Measurements from ENCODE around the gene LKAAEAR1.

LKAAEAR1 gene

DNA sequence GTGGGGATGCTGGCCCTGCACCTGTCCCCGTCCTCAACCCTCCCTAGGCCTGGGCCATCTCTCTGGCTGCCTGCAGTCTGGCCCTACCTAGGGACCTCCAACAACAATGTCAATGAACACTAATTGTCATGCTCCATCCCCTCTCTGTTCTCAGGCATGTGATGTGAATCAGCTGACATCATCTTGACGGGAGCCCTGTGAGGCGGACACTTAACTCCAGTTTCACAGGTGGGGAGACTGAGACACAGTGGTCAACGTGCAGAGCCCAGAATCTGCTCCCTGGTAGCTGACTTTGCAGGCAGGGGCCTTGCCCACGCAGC lies 22.0 kb downstream of the LKAAEAR1 start:
- no peak for DNase-seq (ENCODE audit: insufficient read length, low spot score)
- TF ChIP-seq SPI1 (IDR thresholded peaks at IDR 0.05; ENCODE audit: low read depth, low read length) (no peak), TAF1 (IDR thresholded peaks at IDR 0.05; ENCODE audit: low read depth, low read length) (no peak), PAX5 (IDR thresholded peaks at IDR 0.05; ENCODE audit: insufficient read depth, low read length, severe bottlenecking) (no peak), POLR2A (IDR thresholded peaks at IDR 0.05; ENCODE audit: low read depth, low read length) (no peak), POLR2AphosphoS5 (IDR thresholded peaks at IDR 0.05; ENCODE audit: low read depth, low read length) (no peak), POU2F2 (IDR thresholded peaks at IDR 0.05; ENCODE audit: low read depth, low read length) (no peak)
- no peak for FAIRE-seq

DNA sequence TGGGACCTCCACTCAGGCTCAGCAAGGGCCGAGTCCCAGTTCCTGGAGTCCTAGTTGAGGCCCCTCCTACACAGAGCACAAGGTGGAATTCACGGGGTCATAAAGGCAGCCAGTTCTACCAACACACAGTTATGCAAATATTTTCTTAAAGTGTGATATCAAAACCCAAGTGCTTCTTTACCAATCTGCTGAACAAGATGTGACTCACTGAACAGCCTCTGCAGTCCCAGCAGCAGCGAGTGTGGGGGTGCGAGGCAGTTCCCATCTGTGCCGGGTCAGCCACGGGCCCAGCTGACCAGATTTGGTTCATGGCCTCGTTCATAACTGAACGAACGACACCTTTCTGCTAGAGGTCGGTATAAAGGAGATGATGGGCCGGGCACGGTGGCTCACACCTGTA lies 25.7 kb downstream of the LKAAEAR1 start:
- no peak for FAIRE-seq
- DNase-seq (ENCODE audit: insufficient read length, low spot score), result no peak
- TF ChIP-seq POLR2A (IDR thresholded peaks at IDR 0.05; ENCODE audit: low read depth, low read length) (no peak), POU2F2 (IDR thresholded peaks at IDR 0.05; ENCODE audit: low read depth, low read length) (peak; percentile 88)

DNA sequence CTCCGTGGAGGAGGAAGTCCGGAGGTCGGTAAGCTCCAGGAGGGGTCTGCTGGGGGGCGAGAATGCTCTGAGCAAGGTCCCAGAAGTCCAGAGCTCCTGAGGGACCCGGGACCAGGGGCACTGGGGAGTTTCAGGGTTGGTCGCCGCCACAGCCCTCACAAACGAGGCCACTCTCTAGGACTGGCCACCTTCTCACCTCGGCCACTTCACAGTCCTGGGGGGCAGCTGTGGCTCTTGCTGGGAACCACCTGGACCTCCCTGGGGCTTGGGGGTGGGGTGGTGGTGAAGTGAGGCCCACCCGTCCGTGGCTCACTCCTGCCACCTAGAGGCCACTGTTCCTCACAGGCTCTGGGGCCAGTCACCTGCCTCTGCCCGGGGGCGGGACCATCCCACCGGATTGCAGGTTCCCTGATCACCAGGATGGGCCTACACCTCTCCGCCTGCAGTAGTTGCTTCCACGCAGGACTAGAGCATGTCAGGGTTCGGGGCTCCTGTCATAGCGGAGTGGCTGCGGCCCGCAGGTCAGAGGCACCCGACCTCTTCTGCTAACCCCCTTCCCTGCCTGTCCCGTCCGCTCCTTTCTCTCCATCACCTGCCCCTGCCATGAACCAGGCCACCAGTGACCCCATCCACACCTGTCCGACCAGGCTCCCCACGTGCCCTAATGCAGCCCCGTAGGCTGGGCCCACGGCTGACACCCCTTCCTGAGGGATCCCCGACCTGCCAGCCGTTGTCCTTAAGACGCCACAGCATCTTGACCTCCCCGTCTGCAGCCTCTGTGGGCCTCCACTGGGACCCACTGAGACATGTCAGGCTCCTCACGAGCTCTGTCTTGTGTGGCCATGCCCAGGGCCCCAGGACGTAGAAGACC lies 26.3 kb downstream of the LKAAEAR1 start:
- no peak for TF ChIP-seq SPI1 (IDR thresholded peaks at IDR 0.05; ENCODE audit: low read depth, low read length)
- peak; percentile 39; the same call in 1 of the 2 replicates for TF ChIP-seq POU2F2 (IDR thresholded peaks at IDR 0.05; ENCODE audit: low read depth, low read length)
- peak; percentile 95 for DNase-seq (ENCODE audit: insufficient read length, low spot score)
- peak; percentile 50 for FAIRE-seq

DNA sequence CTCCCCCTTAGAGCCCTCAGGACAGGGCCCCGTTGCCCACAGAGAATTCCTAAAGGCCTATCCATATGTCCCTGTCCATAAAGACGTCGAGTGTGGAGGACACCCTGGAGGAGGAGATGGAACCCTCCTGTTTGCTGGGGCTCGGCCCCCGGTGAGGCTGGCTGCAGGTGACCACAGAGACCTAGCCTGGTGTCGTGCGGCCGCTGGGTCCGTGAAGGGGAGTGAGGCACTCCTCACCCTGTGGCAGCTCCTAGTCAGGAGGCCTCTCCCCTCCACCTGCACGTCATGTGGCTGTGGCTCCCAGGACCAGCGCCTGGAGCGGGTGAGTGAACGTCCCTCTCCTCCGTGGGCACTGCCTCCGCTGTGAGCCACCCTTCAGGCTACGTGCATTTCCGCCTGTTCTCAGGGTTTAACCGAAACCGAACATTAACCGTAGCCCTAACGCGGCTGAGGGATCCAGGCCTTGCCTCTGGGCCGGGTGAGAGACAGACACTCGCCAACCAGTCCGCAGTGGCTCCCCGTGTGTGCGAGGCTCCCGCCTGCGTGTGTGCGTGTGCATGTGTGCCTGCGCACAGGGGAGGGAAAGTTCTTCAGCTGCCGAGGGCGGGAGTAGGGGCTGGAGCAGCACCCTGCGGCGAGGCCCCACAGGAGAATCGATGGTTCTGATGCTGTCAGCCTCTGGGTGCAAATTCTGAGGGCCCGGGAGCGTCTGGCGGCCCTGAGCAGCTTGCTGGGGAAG lies 27.1 kb downstream of the LKAAEAR1 start:
- FAIRE-seq, result peak; percentile 60
- TF ChIP-seq POLR2AphosphoS5 (IDR thresholded peaks at IDR 0.05; ENCODE audit: low read depth, low read length) (no peak), PAX5 (IDR thresholded peaks at IDR 0.05; ENCODE audit: insufficient read depth, low read length, severe bottlenecking) (no peak), POU2F2 (IDR thresholded peaks at IDR 0.05; ENCODE audit: low read depth, low read length) (no peak), POLR2A (IDR thresholded peaks at IDR 0.05; ENCODE audit: low read depth, low read length) (no peak)

DNA sequence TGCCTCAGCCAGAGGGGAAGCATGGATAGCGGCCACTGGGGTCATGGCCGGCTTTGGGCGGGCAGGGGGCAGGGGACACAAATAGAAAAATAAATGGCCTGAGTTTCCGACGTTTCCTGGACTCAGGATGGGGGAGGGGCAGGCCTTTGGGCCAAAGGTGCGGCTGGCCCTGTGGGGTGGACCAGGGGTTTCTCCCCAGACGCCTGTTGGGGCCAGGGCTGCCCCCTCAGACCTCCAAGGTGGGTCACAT lies 27.6 kb downstream of the LKAAEAR1 start:
- FAIRE-seq, result no peak
- TF ChIP-seq POLR2AphosphoS5 (IDR thresholded peaks at IDR 0.05; ENCODE audit: low read depth, low read length) (no peak), POU2F2 (IDR thresholded peaks at IDR 0.05; ENCODE audit: low read depth, low read length) (no peak), PAX5 (IDR thresholded peaks at IDR 0.05; ENCODE audit: insufficient read depth, low read length, severe bottlenecking) (no peak), TAF1 (IDR thresholded peaks at IDR 0.05; ENCODE audit: low read depth, low read length) (no peak), SPI1 (IDR thresholded peaks at IDR 0.05; ENCODE audit: low read depth, low read length) (no peak), POLR2A (IDR thresholded peaks at IDR 0.05; ENCODE audit: low read depth, low read length) (no peak)
- DNase-seq (ENCODE audit: insufficient read length, low spot score), result no peak

More for the DNA sequence above, 27.1 kb downstream of the LKAAEAR1 start:
- no peak for DNase-seq (ENCODE audit: insufficient read length, low spot score)

DNA sequence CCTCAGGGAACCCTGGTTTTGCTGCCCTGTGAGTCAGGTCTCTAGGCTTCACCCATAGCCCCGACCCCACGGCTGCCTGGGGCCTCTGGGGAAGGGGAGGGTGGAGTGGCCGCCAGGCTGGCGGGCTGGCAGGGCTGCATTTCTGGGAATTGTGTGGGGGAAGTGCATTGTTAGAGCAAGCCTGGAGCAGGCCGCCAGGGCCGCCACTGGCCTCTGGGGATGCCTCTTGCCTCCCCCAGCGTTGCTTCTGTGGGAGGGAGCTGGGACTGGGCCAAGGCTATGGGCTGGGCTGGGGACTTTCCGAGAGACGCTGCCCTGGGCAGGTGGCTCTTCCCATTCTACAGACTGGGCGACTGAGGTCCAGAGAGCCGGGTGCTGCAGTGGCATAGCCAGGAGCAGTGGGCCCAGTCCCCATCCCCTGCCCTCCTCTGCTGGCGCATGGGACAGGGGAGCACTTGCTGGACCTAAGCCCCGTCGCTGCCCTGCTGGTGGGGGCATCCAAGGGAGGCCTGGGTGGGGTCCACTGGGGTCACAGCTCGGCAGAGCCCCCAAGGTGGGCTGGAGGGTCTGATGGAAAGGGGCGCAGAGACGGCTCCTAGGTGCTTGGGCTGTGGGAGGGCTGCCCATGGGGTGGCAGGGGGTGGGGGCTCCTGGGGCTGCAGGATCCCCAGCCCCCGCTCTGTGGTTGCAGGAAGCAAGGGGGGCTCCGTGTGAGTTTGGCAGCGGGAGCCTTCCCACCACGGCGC lies 28.1 kb downstream of the LKAAEAR1 start:
- TF ChIP-seq SPI1 (IDR thresholded peaks at IDR 0.05; ENCODE audit: low read depth, low read length) (no peak), POU2F2 (IDR thresholded peaks at IDR 0.05; ENCODE audit: low read depth, low read length) (no peak), POLR2A (IDR thresholded peaks at IDR 0.05; ENCODE audit: low read depth, low read length) (no peak), PAX5 (IDR thresholded peaks at IDR 0.05; ENCODE audit: insufficient read depth, low read length, severe bottlenecking) (no peak), POLR2AphosphoS5 (IDR thresholded peaks at IDR 0.05; ENCODE audit: low read depth, low read length) (no peak), TAF1 (IDR thresholded peaks at IDR 0.05; ENCODE audit: low read depth, low read length) (no peak)
- no peak for DNase-seq (ENCODE audit: insufficient read length, low spot score)
- FAIRE-seq, result no peak

DNA sequence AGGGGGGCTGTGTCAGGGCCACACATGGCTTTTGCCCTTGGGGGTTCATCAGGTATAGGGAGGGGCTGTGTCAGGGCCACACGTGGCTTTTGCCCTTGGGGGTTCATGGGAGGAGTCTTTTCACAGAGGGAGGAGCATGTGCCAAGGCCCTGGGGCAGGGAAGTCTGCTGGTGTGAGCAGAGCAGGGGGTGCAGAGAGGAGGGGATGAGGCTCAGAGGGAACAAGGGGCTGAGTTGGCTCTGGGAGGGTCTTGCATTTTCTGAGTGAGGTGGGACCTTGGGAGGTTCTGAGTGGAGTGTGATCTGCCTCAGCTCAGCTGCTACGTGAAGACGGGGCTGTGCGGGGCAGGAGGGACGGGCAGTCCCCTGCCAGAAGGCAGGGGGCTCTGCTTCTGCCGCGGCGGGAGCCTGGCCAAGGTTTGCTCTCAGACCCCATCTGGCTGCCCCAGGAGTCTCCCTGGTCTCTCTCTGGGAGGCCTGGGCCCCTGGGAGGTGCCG lies 28.8 kb downstream of the LKAAEAR1 start:
- DNase-seq (ENCODE audit: insufficient read length, low spot score), result no peak
- FAIRE-seq, result no peak
- no peak for TF ChIP-seq SPI1 (IDR thresholded peaks at IDR 0.05; ENCODE audit: low read depth, low read length)
- TF ChIP-seq PAX5 (IDR thresholded peaks at IDR 0.05; ENCODE audit: insufficient read depth, low read length, severe bottlenecking), result no peak
- TF ChIP-seq POLR2A (IDR thresholded peaks at IDR 0.05; ENCODE audit: low read depth, low read length), result no peak
- no peak for TF ChIP-seq POU2F2 (IDR thresholded peaks at IDR 0.05; ENCODE audit: low read depth, low read length)
- TF ChIP-seq POLR2AphosphoS5 (IDR thresholded peaks at IDR 0.05; ENCODE audit: low read depth, low read length), result no peak
- no peak for TF ChIP-seq TAF1 (IDR thresholded peaks at IDR 0.05; ENCODE audit: low read depth, low read length)

DNA sequence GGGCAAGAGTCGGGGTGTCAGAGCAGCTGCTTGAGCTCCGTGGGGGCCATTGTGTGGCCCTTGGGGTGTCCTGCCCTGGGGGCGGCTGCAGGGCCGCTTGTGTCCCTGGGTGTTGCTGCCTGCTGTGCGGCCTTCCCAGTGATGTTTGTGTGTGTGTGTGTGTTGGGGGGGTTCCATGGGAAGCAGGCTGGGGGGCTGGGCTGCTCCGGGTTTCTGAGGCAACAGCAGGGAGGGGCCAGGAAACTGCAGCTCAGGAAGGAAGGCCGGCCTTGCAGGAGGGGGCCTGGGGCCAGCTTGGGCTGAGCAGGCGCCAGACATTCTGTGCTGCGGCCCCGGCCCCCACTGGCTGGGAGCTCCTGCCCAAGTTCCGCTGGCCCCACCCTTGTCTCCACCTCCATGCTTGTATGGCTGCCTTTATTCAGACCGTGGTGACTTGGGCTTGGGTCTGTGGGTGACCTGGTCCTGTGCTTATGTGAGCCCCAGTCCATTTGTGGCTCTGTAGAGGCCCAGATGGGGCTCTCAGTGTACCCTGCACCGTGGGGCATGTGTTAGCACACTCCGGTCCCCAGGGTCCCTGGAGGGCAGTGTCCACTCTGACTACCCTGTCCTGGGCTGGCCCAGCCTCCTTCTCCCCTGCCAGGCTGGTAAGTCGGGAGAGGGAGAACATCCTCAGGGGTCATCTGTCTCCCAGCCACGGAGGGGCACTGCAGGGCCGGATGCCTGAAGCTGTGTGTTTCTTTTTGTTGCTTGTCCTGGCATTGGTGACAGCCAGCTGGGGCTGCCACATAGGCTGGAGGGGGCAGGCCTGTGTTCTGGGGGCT lies 30.1 kb downstream of the LKAAEAR1 start:
- TF ChIP-seq PAX5 (IDR thresholded peaks at IDR 0.05; ENCODE audit: insufficient read depth, low read length, severe bottlenecking) (no peak), TAF1 (IDR thresholded peaks at IDR 0.05; ENCODE audit: low read depth, low read length) (no peak), SPI1 (IDR thresholded peaks at IDR 0.05; ENCODE audit: low read depth, low read length) (no peak), POLR2AphosphoS5 (IDR thresholded peaks at IDR 0.05; ENCODE audit: low read depth, low read length) (no peak)
- no peak for FAIRE-seq
- no peak for DNase-seq (ENCODE audit: insufficient read length, low spot score)
